Adipocyte (in vitro differentiated cells): ENCODE data around the gene ANKRD13D.
"Not testable (repeated sequence)": the region's sequence is repeated elsewhere in the genome, so short reads cannot be mapped to it uniquely, and the experiment has no call there.

Source experiments
- DNase-seq: peaks from one replicate; pipeline ENCODE4 v3.0.0-alpha.2; 2015; ENCODE audit warnings: low read depth
- H3K27me3 ChIP-seq: replicated peaks from 2 replicates; pipeline ENCODE4 v1.7.0; 2013; ENCODE audit warnings: mild to moderate bottlenecking, low read length, moderate library complexity; ENCODE audit not compliant: control insufficient read depth, insufficient read depth
- H3K36me3 ChIP-seq: 2 replicates; pipeline ENCODE4 v1.7.0; 2013; ENCODE audit warnings: low read length, mild to moderate bottlenecking, moderate library complexity; ENCODE audit not compliant: control insufficient read depth, insufficient read depth, severe bottlenecking
- H3K4me1 ChIP-seq: 2 replicates; pipeline ENCODE4 v1.7.0; 2013; ENCODE audit warnings: mild to moderate bottlenecking, low read length, moderate library complexity; ENCODE audit not compliant: control insufficient read depth, insufficient read depth
- H3K4me3 ChIP-seq: 2 replicates; pipeline ENCODE4 v1.7.0; 2013; ENCODE audit warnings: mild to moderate bottlenecking, low read length, moderate library complexity
- H3K9ac ChIP-seq: 2 replicates; pipeline ENCODE4 v1.7.0; 2013; ENCODE audit warnings: mild to moderate bottlenecking, low read length, moderate library complexity
- H3K9me3 ChIP-seq: 2 replicates; pipeline ENCODE4 v1.7.0; 2013; ENCODE audit warnings: mild to moderate bottlenecking, low read length, moderate library complexity; ENCODE audit not compliant: control insufficient read depth

ANKRD13D gene

DNA sequence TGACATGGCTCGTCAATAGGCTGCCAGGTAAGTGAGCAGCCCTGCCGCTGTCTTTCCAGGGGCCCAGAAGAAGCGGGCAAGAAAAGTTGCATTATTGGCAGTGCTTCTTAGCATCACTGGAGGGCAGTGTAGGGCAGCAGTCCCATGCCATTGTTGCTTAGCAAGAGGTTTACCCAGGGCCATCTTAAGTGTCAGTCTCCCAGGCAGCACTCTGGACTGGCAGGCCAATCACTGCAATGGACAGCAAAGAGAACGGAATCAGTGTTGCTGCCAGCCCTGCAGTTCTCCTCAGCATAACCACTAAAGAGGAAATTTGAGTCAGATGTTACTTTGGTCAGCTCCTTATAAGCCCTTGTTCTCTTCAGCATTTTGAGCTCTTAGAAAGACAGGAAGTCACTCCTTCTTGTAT, 36.3 kb upstream of the ANKRD13D start:
- Histone ChIP-seq H3K4me1 (peaks cover 16% of the 10 kb centered on the region), H3K4me3 (no peak overlapping the region), H3K9me3 (no peaks in the 10 kb centered on the region), H3K36me3 (peaks cover 91% of the 10 kb centered on the region), H3K9ac (no peak overlapping the region), H3K27me3 (no peaks in the 10 kb centered on the region)
- peak; percentile 40 for DNase-seq

DNA sequence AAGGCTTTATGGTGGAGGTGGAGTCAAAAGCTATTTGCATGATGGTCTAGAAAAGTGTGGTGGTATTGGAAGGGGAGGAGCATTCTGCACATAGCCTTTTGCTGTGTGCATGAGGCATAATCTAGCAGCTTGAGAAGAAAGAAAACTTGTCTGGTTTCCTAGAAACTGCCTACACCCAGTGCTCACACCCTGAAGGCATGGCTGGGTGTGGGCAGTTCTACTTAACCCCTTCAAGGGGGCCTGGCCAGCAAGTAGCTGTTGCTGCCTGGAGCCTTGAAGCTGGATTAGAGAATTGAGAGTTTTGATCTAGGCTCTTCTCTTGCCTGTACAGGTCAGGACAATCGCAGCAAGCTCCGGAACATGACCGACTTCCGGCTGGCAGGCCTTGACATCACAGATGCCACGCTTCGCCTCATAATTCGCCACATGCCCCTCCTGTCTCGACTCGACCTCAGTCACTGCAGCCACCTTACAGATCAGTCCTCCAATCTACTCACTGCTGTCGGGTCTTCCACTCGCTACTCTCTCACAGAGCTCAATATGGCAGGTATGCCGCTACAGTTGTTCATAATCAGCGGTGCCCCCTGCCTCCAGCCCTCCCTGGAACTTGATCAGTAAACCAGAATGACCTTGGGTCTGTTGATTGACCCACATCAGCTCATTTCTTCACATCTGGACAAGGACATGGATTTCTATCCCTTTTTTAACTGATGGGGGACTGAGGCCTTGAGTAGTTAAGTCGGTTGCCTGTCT, 35.1 kb upstream of the ANKRD13D start:
- H3K36me3 ChIP-seq: peaks cover 79% of the 10 kb centered on the region
- DNase-seq: no peak
- no peak overlapping the region for H3K4me3 ChIP-seq
- no peaks in the 10 kb centered on the region for H3K9me3 ChIP-seq
- H3K9ac ChIP-seq: no peak overlapping the region
- H3K27me3 ChIP-seq: no peaks in the 10 kb centered on the region
- peaks cover 4% of the 10 kb centered on the region for H3K4me1 ChIP-seq

DNA sequence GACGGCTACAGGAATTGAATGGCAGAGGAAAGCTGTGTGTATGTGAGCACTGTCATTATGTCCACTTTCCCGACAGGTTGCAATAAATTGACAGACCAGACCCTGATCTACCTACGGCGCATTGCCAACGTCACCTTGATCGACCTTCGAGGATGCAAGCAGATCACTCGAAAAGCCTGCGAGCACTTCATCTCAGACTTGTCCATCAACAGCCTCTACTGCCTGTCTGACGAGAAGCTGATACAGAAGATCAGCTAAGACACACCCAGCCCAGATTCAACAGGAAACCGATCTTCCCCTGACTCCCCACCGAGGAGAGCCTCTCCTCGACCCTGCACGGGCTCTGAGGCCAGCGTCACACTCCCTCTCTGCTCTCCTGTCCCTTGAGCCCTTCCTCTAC, 34.3 kb upstream of the ANKRD13D start:
- Histone ChIP-seq H3K27me3 (no peaks in the 10 kb centered on the region), H3K4me1 (no peaks in the 10 kb centered on the region), H3K9me3 (no peaks in the 10 kb centered on the region), H3K4me3 (no peak overlapping the region), H3K9ac (no peak overlapping the region), H3K36me3 (peaks cover 71% of the 10 kb centered on the region)
- DNase-seq: no peak

DNA sequence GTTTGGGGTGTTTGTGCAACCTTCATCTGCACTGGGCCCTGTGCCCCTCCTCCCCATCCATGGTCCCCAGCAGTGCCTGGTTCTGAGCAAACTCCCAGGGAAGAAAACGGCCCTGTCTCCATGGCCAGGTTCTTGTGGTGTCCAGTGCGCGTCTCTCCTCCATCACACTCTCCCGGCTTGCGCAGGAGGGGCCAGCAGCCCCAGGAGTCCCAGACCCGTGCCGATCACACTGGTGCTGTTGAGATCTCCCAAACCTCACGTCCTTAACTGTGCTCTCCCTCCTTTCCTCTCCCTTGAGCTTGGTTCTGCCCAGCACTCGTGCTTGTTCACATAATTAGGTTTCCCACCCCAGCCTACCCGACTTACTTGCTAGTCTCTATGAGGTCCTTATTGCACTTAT, 33.8 kb upstream of the ANKRD13D start:
- Histone ChIP-seq H3K9ac (no peak overlapping the region), H3K27me3 (no peaks in the 10 kb centered on the region), H3K4me1 (no peaks in the 10 kb centered on the region), H3K4me3 (no peak overlapping the region), H3K9me3 (no peaks in the 10 kb centered on the region), H3K36me3 (peaks cover 66% of the 10 kb centered on the region)
- DNase-seq: no peak

DNA sequence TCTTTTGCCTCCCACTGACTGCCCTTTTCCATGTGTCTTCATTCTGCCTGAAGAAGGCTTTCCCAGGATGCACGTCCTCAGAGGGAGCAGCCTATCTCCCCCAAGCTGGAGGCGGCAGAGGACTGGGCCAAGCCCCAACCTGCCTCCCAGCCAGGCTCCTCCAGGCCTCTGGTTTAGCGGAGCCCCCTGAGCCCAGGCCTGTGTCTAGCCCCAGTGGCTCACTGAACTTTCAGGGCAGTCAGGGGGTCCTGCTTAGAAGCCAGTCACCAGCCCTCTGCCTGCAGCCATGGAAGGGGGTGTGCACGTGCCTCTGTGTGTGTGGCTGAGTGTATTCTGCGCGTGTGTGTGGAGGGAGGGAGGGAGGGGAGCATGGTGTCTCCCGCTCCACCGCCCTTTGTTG, 33.2 kb upstream of the ANKRD13D start:
- Histone ChIP-seq H3K27me3 (no peaks in the 10 kb centered on the region), H3K4me3 (no peak overlapping the region), H3K9me3 (no peaks in the 10 kb centered on the region), H3K4me1 (no peaks in the 10 kb centered on the region), H3K9ac (no peak overlapping the region), H3K36me3 (peaks cover 61% of the 10 kb centered on the region)
- DNase-seq: no peak

DNA sequence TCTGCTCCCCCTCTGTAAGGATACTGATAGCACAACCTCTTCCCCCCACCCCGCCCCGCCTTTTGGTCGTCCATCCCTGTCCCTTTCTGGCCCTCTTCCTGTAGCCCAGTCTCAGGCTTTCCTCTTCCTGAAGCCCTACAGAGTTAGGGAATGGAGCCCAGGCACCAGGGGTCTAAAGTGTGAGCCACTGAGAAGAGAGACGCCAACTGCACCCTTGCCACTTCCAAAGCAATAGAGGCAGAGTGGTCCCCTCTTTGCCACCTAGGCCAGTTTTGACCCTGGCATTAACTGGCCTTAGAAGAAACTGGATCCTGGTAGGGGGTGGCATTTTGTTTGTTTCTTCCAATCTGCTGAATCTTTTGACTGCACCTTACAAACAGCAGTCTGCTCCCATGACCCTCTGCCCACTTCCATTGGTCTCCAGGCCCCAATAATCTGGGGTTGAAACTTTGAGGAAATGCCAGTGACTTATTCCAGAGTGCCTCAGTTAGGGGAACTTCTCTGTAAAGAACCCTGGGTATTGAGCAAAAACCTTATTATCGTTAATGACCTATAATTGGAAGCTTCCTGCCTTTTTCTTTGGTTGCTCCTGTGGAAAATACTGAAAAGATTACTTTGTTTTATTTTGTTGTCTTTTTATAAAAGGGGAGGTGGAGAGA, 32.5 kb upstream of the ANKRD13D start:
- Histone ChIP-seq H3K4me1 (peaks cover 5% of the 10 kb centered on the region), H3K9ac (no peak overlapping the region), H3K4me3 (no peak overlapping the region), H3K9me3 (no peaks in the 10 kb centered on the region), H3K27me3 (no peaks in the 10 kb centered on the region), H3K36me3 (peaks cover 53% of the 10 kb centered on the region)
- DNase-seq: no peak

DNA sequence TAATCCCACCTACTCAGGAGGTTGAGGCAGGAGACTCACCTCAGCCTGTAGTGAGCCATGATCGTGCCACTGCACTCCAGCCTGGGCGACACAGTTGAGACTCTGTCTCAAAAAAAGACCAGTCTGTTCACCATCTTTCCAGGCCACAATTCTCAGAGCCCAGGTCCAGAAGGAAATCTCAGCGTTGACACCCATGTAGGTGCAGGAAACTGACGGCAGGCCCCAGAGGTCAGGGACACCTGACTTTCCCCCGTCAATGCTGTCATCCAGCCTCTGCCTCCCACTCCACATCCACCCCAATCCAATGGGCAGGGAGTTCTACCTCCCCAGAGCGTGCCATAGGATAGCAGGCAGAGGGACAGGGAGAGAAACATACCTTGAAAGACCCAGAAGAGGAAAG, 28.7 kb upstream of the ANKRD13D start:
- no peak for DNase-seq
- peaks cover 15% of the 10 kb centered on the region for H3K36me3 ChIP-seq

DNA sequence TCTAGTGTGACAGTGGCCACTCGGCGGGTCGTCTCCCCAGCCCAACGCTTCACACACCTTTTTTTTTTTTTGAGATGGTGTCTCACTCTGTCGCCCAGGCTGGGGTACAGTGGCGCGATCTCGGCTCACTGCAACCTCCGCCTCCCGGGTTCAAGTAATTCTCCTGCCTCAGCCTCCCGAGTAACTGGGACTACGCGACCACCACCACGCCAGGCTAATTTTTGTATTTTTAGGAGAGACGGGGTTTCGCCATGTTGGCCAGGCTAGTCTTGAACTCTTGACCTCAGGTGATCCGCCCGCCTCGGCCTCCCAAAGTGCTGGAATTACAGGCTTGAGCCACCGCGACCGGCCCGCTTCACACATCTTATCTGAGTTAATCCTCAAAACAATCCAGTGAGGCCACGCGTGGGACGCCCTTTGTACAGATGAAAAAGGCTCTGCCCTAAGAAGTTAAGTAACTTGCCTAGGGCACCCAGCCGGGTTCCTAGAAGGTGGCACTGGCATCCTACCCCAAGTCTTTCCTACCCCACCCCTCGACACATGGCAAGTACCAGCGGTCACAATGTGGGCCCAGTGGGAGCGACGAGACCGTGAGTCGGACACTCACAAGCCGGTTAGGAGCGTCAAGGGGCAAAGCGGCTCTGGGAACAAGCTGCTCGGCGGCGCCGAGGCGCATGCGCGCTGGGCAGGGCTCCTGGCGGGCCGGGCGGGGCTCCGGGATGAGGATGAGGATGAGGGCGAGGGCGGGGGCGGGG, 28.0 kb upstream of the ANKRD13D start:
- H3K36me3 ChIP-seq, H3K9me3 ChIP-seq, H3K27me3 ChIP-seq: not testable (repeated sequence)
- DNase-seq: peak; percentile 89
- Histone ChIP-seq H3K4me3 (peak overlapping the region; percentile 72), H3K4me1 (peaks cover 23% of the 10 kb centered on the region), H3K9ac (peak overlapping the region; percentile 70)

More for the DNA sequence above, 28.7 kb upstream of the ANKRD13D start:
- Histone ChIP-seq H3K4me3 (no peak overlapping the region), H3K9ac (no peak overlapping the region), H3K9me3 (no peaks in the 10 kb centered on the region), H3K27me3 (no peaks in the 10 kb centered on the region), H3K4me1 (peaks cover 19% of the 10 kb centered on the region)

DNA sequence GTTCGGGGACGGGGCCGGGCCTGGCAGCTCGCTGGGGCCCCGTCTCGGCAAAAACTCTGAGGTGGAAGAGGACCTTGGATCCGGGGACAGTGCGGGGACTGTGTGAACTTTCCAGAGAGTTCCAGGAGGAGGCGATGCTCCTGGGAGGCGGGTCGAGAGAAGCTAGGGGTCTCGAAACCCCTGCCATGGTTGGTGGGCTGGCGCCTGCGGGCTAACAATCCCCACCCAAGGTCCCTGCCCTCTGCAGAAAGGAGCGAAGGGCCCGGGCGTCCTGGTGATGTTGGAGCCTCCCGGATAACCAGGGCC, 27.5 kb upstream of the ANKRD13D start:
- Histone ChIP-seq H3K4me1 (peaks cover 24% of the 10 kb centered on the region), H3K36me3 (peaks cover 6% of the 10 kb centered on the region), H3K9me3 (no peaks in the 10 kb centered on the region), H3K4me3 (no peak overlapping the region), H3K9ac (no peak overlapping the region), H3K27me3 (no peaks in the 10 kb centered on the region)
- DNase-seq: no peak

DNA sequence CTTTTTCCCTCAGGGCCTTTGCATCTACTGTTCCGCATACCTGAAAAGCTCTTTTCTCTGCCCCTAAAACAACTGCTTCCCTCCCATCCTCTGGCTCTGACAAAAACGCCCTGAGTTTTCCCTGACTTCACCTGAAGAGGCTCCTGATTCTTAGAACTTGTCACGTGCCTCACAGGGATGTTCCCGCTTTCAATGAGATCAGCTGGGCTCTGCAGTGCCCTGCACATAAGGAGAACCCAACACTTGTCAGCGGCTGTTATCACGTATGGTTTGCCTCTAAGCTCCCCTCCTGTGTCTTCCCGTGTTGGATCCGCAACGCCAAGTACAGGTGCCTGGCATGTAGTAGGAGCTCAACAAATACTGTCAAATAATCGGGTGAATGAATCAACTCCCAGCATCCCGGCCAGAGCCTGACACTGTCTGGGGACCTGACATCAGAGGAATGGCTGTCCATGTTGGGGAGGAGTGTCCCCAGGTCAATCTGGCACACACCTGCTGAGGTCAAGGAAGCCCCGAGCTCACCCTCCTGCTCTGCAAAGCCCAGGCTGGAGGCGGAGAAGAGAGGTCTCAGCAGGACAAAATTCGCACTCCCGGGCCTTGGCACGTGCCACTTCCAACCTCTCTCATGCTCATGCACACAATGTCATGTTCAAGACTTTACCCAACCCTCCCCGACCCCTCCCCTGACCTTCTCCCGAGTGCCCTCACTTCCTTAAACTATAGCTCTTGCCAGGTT, 27.0 kb upstream of the ANKRD13D start:
- Histone ChIP-seq H3K9me3 (no peaks in the 10 kb centered on the region), H3K27me3 (no peaks in the 10 kb centered on the region), H3K4me3 (no peak overlapping the region), H3K4me1 (peaks cover 25% of the 10 kb centered on the region), H3K36me3 (peaks cover under 1% of the 10 kb centered on the region), H3K9ac (no peak overlapping the region)
- DNase-seq: no peak
